RKO (cell line): ENCODE data around the gene FAM200A.
"Not testable (repeated sequence)": the region's sequence is repeated elsewhere in the genome, so short reads cannot be mapped to it uniquely, and the experiment has no call there.

Experiments used
- DNase-seq: peaks from one replicate; pipeline ENCODE4 v3.0.0-alpha.2; 2016; ENCODE audit warnings: low spot score

FAM200A gene

GRCh38 chr7:99551767-99552463 is at the start of gene FAM200A:
FAM200A (minus strand) TSS chr7:99552114; CDS start chr7:99548407, 3,707 bp downstream.
- DNase-seq: peak; percentile 97

GRCh38 chr7:99599836-99600235 is 47.9 kb upstream of the FAM200A start:
- no peak for DNase-seq

GRCh38 chr7:99597762-99598501 is 46.0 kb upstream of the FAM200A start, which contains the start of gene TMEM225B:
TMEM225B (plus strand) TSS chr7:99598267; CDS start chr7:99604389, 6,122 bp downstream.
- no peak for DNase-seq

GRCh38 chr7:99596408-99596955 is 44.6 kb upstream of the FAM200A start:
- no peak for DNase-seq

GRCh38 chr7:99594948-99595745 is 43.2 kb upstream of the FAM200A start:
- DNase-seq: no peak

GRCh38 chr7:99588868-99589267 is 37.0 kb upstream of the FAM200A start:
- no peak for DNase-seq

- not testable (repeated sequence) for DNase-seq
Observed at GRCh38 chr7:99580778-99581332, 28.9 kb upstream of the FAM200A start.

- no peak for DNase-seq
Observed at GRCh38 chr7:99579956-99580777, 28.3 kb upstream of the FAM200A start.

GRCh38 chr7:99579281-99579955 is 27.5 kb upstream of the FAM200A start:
- no peak for DNase-seq

GRCh38 chr7:99576251-99576650 is 24.3 kb upstream of the FAM200A start:
- DNase-seq: no peak

GRCh38 chr7:99573257-99573656 is 21.3 kb upstream of the FAM200A start:
- no peak for DNase-seq

GRCh38 chr7:99571768-99572167 is 19.9 kb upstream of the FAM200A start:
- DNase-seq: no peak

- DNase-seq: not testable (repeated sequence)
Observed at GRCh38 chr7:99568770-99569169, 16.9 kb upstream of the FAM200A start.

GRCh38 chr7:99563650-99564049 is 11.7 kb upstream of the FAM200A start:
- DNase-seq: no peak

GRCh38 chr7:99562832-99563231 is 10.9 kb upstream of the FAM200A start:
- peak; percentile 100 for DNase-seq

GRCh38 chr7:99562114-99562784 is 10.3 kb upstream of the FAM200A start:
- peak; percentile 31 for DNase-seq

- DNase-seq: no peak
Observed at GRCh38 chr7:99561737-99562051, 9.8 kb upstream of the FAM200A start.

- peak; percentile 39 for DNase-seq
Observed at GRCh38 chr7:99560834-99561736, 9.2 kb upstream of the FAM200A start.
